HG02623 (cell line): ENCODE measurements around the gene ERBB2.

Source experiments
- ATAC-seq: cut with Tn5 transposase; IDR thresholded peaks from one replicate; pipeline ENCODE4 v1.9.1; 2021; ENCODE audit warnings: moderate library complexity; ENCODE audit not compliant: unreplicated experiment

Gene ERBB2

GRCh38 chr17:39665642-39666224 is 34.1 kb upstream of the ERBB2 start:
- ATAC-seq, result no peak

- no peak for ATAC-seq
Measured at GRCh38 chr17:39666231-39666600, 33.6 kb upstream of the ERBB2 start.

- no peak for ATAC-seq
Measured at GRCh38 chr17:39666601-39667261, 33.1 kb upstream of the ERBB2 start.

- ATAC-seq, result no peak
Measured at GRCh38 chr17:39667262-39667944, 32.5 kb upstream of the ERBB2 start.

GRCh38 chr17:39667945-39668924 is 31.6 kb upstream of the ERBB2 start, which contains the start of gene PNMT:
PNMT (plus strand) TSS chr17:39668453; CDS start chr17:39668476, 23 bp downstream.
- ATAC-seq, result no peak

GRCh38 chr17:39669897-39670735 is 29.7 kb upstream of the ERBB2 start:
- ATAC-seq, result no peak

- no peak for ATAC-seq
Measured at GRCh38 chr17:39670746-39671145, 29.1 kb upstream of the ERBB2 start.

- no peak for ATAC-seq
Measured at GRCh38 chr17:39671651-39672521, 28.0 kb upstream of the ERBB2 start.

GRCh38 chr17:39672522-39673334 is 27.1 kb upstream of the ERBB2 start:
- ATAC-seq, result no peak

GRCh38 chr17:39673335-39674081 is 26.4 kb upstream of the ERBB2 start:
- no peak for ATAC-seq

GRCh38 chr17:39674179-39674578 is 25.7 kb upstream of the ERBB2 start:
- ATAC-seq, result no peak

GRCh38 chr17:39674702-39675389 is 25.0 kb upstream of the ERBB2 start:
- ATAC-seq, result no peak

GRCh38 chr17:39675390-39676082 is 24.3 kb upstream of the ERBB2 start:
- no peak for ATAC-seq

- ATAC-seq, result no peak
Measured at GRCh38 chr17:39676198-39676819, 23.6 kb upstream of the ERBB2 start.

GRCh38 chr17:39677072-39677471 is 22.8 kb upstream of the ERBB2 start:
- no peak for ATAC-seq
